Smooth muscle cell of the coronary artery (primary cell): ENCODE measurements around the gene WARS2. TPM values are rescaled to one million over a fixed set of nuclear protein-coding genes. Genes with fewer than 3 reads are reported as not detected.

Source experiments
- total RNA-seq: library from RNA; depleted of rRNA; stranded (reverse); fragments of >200 nt; gene quantifications from 2 replicates; pipeline ENCODE4 v1.2.3, GENCODE V29; 2014; ENCODE audit warnings: low replicate concordance

Gene WARS2
- total RNA-seq: 10.7 and 17.8 TPM in 2 replicates

GRCh38 chr1:119140177-119141019 is at the start of gene WARS2:
Gene WARS2, minus strand, starts transcription at chr1:119140653. Its CDS starts 9 bp downstream, at chr1:119140644.

GRCh38 chr1:118988186-118989005 is 152.1 kb downstream of the WARS2 start, which contains the start of gene TBX15:
Gene TBX15, minus strand, starts transcription at chr1:118988343. Its CDS starts 548 bp downstream, at chr1:118987795.

Other genes starting within 250 kb of the WARS2 start
- 1.2 and 20.9 TPM in 2 replicates for gene TBX15, start 152.3 kb downstream of the WARS2 start, total RNA-seq
- 2.0 TPM in 1 of 2 replicates, not detected in the other for gene HAO2, start 228.1 kb upstream of the WARS2 start, total RNA-seq